Calu3 (cell line): ENCODE data around the gene TFR2. TPM values are rescaled to one million over a fixed set of nuclear protein-coding genes. Genes with fewer than 3 reads are reported as not detected.

Source experiments
- BruUV-seq: library from RNA; stranded (reverse); fragments of 400-500 nt; replicated peaks from 2 replicates; lab custom pipeline; 2021; lab: Mats Ljungman, UMichigan
- CTCF ChIA-PET: fragments of 300-600 bp; sonication (Branson Sonifier 250); formaldehyde crosslinking; loops from one replicate; lab custom pipeline; 2022; ENCODE audit warnings: antibody characterized with exemption; lab: Charles Lee
- DNase-seq: peaks from one replicate; pipeline ENCODE4 v3.0.0; 2022
- H3K27ac Mint-ChIP-seq: one replicate; pipeline ENCODE4 v1.8.0; 2022; ENCODE audit warnings: mixed read lengths; ENCODE audit not compliant: unreplicated experiment
- H3K27me3 Mint-ChIP-seq: one replicate; pipeline ENCODE4 v1.8.0; 2022; ENCODE audit warnings: mixed read lengths; ENCODE audit not compliant: unreplicated experiment
- H3K36me3 Mint-ChIP-seq: one replicate; pipeline ENCODE4 v1.8.0; 2022; ENCODE audit warnings: mild to moderate bottlenecking, moderate library complexity, mixed read lengths; ENCODE audit not compliant: insufficient read depth, unreplicated experiment
- H3K4me1 Mint-ChIP-seq: one replicate; pipeline ENCODE4 v1.8.0; 2022; ENCODE audit warnings: mild to moderate bottlenecking, low read depth, mixed read lengths; ENCODE audit not compliant: unreplicated experiment
- H3K4me3 Mint-ChIP-seq: one replicate; pipeline ENCODE4 v1.8.0; 2022; ENCODE audit warnings: mild to moderate bottlenecking, low read depth, moderate library complexity, mixed read lengths; ENCODE audit not compliant: unreplicated experiment
- H3K9me3 Mint-ChIP-seq: one replicate; pipeline ENCODE4 v1.8.0; 2022; ENCODE audit warnings: low read depth, mixed read lengths; ENCODE audit not compliant: unreplicated experiment
- intact Hi-C: fragments of 100-400 bp; cut with micrococcal nuclease; formaldehyde crosslinking; loops from one replicate; pipeline ENCODE4 v1.10.0; 2022; ENCODE audit not compliant: unreplicated experiment
- total RNA-seq: library from RNA; stranded (reverse); gene quantifications from 2 replicates; pipeline ENCODE4 v1.2.3, GENCODE V29; 2022
- TF ChIP-seq, protein P1 (sequence below): fragments of 200-600 bp; IDR thresholded peaks from one replicate; pipeline ENCODE4 v1.8.0; 2022; ENCODE audit warnings: antibody characterized with exemption; ENCODE audit not compliant: unreplicated experiment

The TFR2 gene
- total RNA-seq, 1 experiment from 2014 or later: 0.90 TPM

DNA sequence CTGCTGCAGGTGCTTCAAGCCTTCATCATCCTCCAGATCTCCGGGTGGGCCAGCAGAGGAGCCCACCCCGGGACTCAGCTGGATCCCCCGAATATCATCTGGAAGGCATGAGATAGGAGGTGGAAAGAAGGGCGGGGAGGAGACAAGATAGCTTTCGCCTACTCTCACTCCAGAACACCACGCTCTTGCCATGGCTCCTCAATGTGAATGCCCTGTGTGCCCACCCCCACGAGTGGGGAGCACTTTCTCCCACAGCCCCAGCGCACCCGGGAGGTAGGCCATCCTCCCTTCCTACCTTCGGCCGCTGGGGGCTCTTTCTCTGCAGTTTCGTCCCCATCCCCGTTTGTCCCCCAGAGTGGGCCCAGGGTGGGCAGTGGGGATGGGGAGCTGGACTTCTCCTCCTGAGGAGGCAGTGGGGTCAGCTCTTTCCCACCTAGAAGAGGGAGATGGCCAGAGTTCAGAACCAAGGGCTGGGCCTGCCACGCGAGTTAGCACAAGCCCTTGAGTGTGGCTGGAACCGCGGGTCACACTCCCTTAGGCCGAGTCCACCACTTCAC is 43.8 kb upstream of the TFR2 start:
- intact Hi-C loops: no loop called here

DNA sequence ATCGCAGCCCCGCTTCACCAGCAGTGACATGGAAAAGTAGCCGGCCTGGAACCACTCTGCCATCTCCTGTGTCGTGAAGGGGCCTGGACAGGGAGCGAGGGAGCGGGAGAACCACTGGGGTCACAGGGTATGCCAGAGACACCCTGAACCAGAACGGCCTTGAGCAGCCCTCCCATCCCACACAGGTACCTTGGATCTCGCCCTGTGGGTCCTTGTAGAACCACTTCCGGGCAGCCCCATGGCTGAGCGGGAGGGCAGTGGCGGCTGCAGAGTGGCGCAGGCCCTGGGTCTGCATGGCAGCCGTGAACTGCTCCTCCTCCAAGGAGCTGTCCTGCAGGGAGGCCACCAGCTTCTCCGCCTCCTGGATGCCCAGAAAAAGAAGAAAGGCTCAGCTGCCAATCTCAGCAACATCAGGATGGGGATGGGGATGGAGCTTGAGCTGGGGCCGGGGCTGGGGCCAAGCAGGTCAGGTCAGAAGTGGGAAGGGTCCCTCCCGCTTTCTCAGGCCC is 43.2 kb upstream of the TFR2 start:
- no peaks in the 10 kb centered on the region for H3K9me3 Mint-ChIP-seq
- no peaks in the 10 kb centered on the region for H3K27me3 Mint-ChIP-seq
- no peak overlapping the region for H3K4me3 Mint-ChIP-seq
- peaks cover 48% of the 10 kb centered on the region for H3K36me3 Mint-ChIP-seq
- no peak for DNase-seq
- H3K4me1 Mint-ChIP-seq: no peaks in the 10 kb centered on the region
- H3K27ac Mint-ChIP-seq: no peak overlapping the region
- no TSS peak for BruUV-seq
- TF ChIP-seq, protein P1, sequence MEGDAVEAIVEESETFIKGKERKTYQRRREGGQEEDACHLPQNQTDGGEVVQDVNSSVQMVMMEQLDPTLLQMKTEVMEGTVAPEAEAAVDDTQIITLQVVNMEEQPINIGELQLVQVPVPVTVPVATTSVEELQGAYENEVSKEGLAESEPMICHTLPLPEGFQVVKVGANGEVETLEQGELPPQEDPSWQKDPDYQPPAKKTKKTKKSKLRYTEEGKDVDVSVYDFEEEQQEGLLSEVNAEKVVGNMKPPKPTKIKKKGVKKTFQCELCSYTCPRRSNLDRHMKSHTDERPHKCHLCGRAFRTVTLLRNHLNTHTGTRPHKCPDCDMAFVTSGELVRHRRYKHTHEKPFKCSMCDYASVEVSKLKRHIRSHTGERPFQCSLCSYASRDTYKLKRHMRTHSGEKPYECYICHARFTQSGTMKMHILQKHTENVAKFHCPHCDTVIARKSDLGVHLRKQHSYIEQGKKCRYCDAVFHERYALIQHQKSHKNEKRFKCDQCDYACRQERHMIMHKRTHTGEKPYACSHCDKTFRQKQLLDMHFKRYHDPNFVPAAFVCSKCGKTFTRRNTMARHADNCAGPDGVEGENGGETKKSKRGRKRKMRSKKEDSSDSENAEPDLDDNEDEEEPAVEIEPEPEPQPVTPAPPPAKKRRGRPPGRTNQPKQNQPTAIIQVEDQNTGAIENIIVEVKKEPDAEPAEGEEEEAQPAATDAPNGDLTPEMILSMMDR: no peak
- intact Hi-C loops: no loop called here
- CTCF ChIA-PET: interaction anchor here (0.6 kb wide), 1 partner anchor 151 kb away, joined by 5 read pairs; no protein-coding TSS in a partner anchor

More for the DNA sequence above, 43.8 kb upstream of the TFR2 start:
- peaks cover 43% of the 10 kb centered on the region for H3K36me3 Mint-ChIP-seq
- no peak overlapping the region for H3K4me3 Mint-ChIP-seq
- no peak for DNase-seq
- no TSS peak for BruUV-seq
- H3K9me3 Mint-ChIP-seq: no peaks in the 10 kb centered on the region
- TF ChIP-seq, protein P1: no peak
- H3K4me1 Mint-ChIP-seq: no peaks in the 10 kb centered on the region
- CTCF ChIA-PET: interaction anchor here (0.6 kb wide), 1 partner anchor 151 kb away, joined by 5 read pairs; no protein-coding TSS in a partner anchor
- H3K27ac Mint-ChIP-seq: no peak overlapping the region
- H3K27me3 Mint-ChIP-seq: no peaks in the 10 kb centered on the region

DNA sequence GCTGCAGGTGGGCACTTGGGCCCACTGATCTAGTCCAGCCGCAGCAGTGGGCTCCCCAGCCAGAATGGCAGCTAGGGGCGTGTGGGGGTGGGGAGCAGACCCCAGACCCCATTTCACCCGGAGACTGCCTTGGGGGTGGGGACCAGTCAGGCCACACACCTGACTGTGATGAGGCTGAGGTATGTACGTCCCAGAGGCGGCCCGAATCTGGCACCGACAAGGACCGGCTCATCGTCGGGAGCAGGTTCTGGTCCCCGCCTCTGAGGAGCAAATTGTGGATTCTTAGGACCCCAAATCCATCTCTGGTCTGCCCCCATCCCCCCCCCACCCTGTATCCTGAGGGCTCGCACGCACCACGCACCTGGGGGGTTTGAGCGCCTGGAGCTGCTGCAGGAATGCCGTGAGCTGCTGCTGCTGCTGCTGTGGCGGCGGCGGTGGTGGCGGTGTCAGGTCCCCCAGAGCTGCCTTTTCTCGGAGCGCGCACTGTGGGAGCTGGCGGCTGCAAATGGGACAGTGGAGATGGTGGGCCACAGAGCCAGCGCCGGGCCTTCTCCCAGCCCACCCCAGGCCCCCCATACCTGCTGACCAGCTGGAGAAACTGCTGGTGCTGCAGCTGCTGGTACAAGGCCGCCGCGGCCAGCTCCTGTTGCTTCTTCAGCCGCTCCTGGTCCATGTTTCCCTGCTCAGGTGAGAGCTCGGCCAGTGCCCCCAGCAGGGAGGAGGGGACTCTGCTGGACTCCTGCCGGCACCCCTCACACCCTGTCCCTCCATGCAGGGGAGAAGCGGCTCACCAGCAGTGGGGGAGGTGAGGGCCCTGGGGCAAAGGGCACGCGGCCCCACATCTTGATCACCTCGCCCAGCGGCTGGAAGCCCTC is 42.5 kb upstream of the TFR2 start:
- no peak overlapping the region for H3K27ac Mint-ChIP-seq
- no TSS peak for BruUV-seq
- DNase-seq: no peak
- H3K36me3 Mint-ChIP-seq: peaks cover 48% of the 10 kb centered on the region
- CTCF ChIA-PET: interaction anchor here (0.5 kb wide), 1 partner anchor 397 kb away, joined by 3 read pairs; no protein-coding TSS in a partner anchor
- H3K4me1 Mint-ChIP-seq: no peaks in the 10 kb centered on the region
- TF ChIP-seq, protein P1: no peak
- H3K9me3 Mint-ChIP-seq: no peaks in the 10 kb centered on the region
- no peak overlapping the region for H3K4me3 Mint-ChIP-seq
- no peaks in the 10 kb centered on the region for H3K27me3 Mint-ChIP-seq
- intact Hi-C loops: no loop called here

DNA sequence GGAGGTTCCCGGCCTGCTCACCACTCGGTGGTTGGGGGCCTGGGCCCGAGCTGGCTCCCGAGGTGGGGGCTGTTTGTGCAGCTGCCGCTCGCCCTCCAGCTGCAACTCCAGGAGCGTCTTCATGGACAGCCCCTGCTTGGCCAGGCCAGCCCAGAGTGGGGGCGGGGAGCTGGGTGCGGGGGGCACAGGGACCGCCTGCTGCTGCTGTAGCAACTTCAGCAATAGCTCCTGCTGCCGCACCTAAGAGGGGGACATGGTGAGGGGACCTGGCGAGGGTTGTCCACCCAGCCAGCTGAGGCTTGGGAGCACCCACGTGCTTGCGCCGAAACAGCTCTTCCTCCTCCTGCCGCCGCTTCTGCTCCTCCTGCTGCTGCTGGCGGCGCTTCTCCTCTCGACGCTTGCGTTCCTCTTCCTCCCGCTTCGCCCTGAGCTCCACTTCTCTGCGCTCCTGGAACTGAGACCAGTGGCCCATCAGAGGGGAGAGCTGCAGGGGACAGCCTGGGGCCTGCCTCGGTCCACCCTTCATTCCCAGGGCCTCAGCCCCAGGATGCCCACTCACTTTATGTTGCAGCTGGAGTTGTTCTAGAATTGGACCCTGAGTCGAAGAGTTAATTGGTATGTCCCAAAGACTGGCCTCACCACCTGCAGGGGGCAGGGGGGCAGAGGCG is 41.8 kb upstream of the TFR2 start:
- CTCF ChIA-PET: interaction anchor here (0.5 kb wide), 1 partner anchor 398 kb away, joined by 3 read pairs; no protein-coding TSS in a partner anchor
- Mint-ChIP-seq H3K4me1 (no peaks in the 10 kb centered on the region), H3K36me3 (peaks cover 51% of the 10 kb centered on the region), H3K9me3 (no peaks in the 10 kb centered on the region), H3K27me3 (no peaks in the 10 kb centered on the region), H3K4me3 (no peak overlapping the region), H3K27ac (no peak overlapping the region)
- BruUV-seq: no TSS peak
- TF ChIP-seq, protein P1: no peak
- intact Hi-C loops: no loop called here
- DNase-seq: no peak
